HEK293 (cell line): ENCODE measurements around the gene NHSL2.

ENCODE experiments used
- YY1 ChIP-seq: fragments of 450-650 bp; formaldehyde crosslinking; IDR thresholded peaks from 2 replicates; pipeline ENCODE4 v1.5.1; 2018; ENCODE audit warnings: missing biosample characterization, missing genetic modification characterization
- ZNF214 ChIP-seq: fragments of 450-650 bp; formaldehyde crosslinking; IDR thresholded peaks from 2 replicates; pipeline ENCODE4 v1.5.1; 2017; ENCODE audit warnings: missing biosample characterization, mild to moderate bottlenecking, missing genetic modification characterization, borderline replicate concordance
- ZNF274 ChIP-seq, 2 experiments: fragments of 200-500 bp in 1 of 2; fragments of 450-650 bp in 1 of 2; sonication (Bioruptor generic) in 1 of 2; formaldehyde crosslinking in 1 of 2; IDR thresholded peaks; 2 replicates each; pipeline versions ENCODE4 v1.5.1 to v1.6.1; 2014 to 2016; ENCODE audit warnings: borderline replicate concordance in 1 of 2, inconsistent platforms in 1 of 2, low read length in 1 of 2, missing biosample characterization in 1 of 2, missing genetic modification characterization in 1 of 2
- ZNF600 ChIP-seq: fragments of 450-650 bp; formaldehyde crosslinking; IDR thresholded peaks from 2 replicates; pipeline ENCODE4 v1.5.1; 2016; ENCODE audit warnings: missing biosample characterization, missing genetic modification characterization
- ZNF707 ChIP-seq: fragments of 450-650 bp; formaldehyde crosslinking; IDR thresholded peaks from 2 replicates; pipeline ENCODE4 v1.5.1; 2016; ENCODE audit warnings: missing biosample characterization, missing genetic modification characterization
- TF ChIP-seq, protein P1 (sequence below): fragments of 450-650 bp; formaldehyde crosslinking; IDR thresholded peaks from 2 replicates; pipeline ENCODE4 v1.5.1; 2016; ENCODE audit warnings: missing biosample characterization, missing genetic modification characterization
- TF ChIP-seq, protein P2 (sequence below): fragments of 450-650 bp; formaldehyde crosslinking; IDR thresholded peaks from 2 replicates; pipeline ENCODE4 v1.5.1; 2017; ENCODE audit warnings: missing biosample characterization, missing genetic modification characterization
- TF ChIP-seq, protein P3 (sequence below): fragments of 450-650 bp; formaldehyde crosslinking; IDR thresholded peaks from 2 replicates; pipeline ENCODE4 v1.5.1; 2016; ENCODE audit warnings: missing biosample characterization, missing genetic modification characterization
- TF ChIP-seq, protein P4 (sequence below): fragments of 450-650 bp; IDR thresholded peaks from 2 replicates; pipeline ENCODE4 v1.5.1; 2018; ENCODE audit warnings: missing biosample characterization, missing genetic modification characterization

DNA sequence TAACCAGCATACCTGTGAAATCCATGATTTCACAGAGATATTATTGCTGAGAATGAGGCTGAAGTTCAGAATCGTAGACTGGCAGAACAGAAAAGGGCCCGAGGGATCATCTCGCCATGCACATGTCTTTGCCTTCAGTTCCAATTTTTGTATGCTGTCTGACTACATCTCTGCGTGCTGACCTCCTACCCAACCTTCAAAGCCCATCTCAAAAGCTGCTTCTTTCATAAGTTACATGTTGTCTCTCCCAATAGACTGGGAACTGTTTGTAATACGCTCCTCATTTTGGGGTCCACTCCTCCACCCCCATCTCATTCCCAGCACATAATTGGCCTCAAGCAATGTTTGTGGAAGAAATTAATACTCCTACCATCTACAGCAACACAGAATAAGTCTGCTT, 142.9 kb downstream of the NHSL2 start:
- no peak for TF ChIP-seq ZNF214 (tag by site-specific recombination)
- TF ChIP-seq, protein P1, sequence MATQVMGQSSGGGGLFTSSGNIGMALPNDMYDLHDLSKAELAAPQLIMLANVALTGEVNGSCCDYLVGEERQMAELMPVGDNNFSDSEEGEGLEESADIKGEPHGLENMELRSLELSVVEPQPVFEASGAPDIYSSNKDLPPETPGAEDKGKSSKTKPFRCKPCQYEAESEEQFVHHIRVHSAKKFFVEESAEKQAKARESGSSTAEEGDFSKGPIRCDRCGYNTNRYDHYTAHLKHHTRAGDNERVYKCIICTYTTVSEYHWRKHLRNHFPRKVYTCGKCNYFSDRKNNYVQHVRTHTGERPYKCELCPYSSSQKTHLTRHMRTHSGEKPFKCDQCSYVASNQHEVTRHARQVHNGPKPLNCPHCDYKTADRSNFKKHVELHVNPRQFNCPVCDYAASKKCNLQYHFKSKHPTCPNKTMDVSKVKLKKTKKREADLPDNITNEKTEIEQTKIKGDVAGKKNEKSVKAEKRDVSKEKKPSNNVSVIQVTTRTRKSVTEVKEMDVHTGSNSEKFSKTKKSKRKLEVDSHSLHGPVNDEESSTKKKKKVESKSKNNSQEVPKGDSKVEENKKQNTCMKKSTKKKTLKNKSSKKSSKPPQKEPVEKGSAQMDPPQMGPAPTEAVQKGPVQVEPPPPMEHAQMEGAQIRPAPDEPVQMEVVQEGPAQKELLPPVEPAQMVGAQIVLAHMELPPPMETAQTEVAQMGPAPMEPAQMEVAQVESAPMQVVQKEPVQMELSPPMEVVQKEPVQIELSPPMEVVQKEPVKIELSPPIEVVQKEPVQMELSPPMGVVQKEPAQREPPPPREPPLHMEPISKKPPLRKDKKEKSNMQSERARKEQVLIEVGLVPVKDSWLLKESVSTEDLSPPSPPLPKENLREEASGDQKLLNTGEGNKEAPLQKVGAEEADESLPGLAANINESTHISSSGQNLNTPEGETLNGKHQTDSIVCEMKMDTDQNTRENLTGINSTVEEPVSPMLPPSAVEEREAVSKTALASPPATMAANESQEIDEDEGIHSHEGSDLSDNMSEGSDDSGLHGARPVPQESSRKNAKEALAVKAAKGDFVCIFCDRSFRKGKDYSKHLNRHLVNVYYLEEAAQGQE (tag by site-specific recombination) = no peak
- TF ChIP-seq, protein P2, sequence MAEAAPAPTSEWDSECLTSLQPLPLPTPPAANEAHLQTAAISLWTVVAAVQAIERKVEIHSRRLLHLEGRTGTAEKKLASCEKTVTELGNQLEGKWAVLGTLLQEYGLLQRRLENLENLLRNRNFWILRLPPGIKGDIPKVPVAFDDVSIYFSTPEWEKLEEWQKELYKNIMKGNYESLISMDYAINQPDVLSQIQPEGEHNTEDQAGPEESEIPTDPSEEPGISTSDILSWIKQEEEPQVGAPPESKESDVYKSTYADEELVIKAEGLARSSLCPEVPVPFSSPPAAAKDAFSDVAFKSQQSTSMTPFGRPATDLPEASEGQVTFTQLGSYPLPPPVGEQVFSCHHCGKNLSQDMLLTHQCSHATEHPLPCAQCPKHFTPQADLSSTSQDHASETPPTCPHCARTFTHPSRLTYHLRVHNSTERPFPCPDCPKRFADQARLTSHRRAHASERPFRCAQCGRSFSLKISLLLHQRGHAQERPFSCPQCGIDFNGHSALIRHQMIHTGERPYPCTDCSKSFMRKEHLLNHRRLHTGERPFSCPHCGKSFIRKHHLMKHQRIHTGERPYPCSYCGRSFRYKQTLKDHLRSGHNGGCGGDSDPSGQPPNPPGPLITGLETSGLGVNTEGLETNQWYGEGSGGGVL (tag by site-specific recombination) = no peak
- no peak for TF ChIP-seq YY1 (tag by site-specific recombination)
- TF ChIP-seq, protein P3, sequence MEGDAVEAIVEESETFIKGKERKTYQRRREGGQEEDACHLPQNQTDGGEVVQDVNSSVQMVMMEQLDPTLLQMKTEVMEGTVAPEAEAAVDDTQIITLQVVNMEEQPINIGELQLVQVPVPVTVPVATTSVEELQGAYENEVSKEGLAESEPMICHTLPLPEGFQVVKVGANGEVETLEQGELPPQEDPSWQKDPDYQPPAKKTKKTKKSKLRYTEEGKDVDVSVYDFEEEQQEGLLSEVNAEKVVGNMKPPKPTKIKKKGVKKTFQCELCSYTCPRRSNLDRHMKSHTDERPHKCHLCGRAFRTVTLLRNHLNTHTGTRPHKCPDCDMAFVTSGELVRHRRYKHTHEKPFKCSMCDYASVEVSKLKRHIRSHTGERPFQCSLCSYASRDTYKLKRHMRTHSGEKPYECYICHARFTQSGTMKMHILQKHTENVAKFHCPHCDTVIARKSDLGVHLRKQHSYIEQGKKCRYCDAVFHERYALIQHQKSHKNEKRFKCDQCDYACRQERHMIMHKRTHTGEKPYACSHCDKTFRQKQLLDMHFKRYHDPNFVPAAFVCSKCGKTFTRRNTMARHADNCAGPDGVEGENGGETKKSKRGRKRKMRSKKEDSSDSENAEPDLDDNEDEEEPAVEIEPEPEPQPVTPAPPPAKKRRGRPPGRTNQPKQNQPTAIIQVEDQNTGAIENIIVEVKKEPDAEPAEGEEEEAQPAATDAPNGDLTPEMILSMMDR (tag by site-specific recombination) = no peak
- TF ChIP-seq, protein P4, sequence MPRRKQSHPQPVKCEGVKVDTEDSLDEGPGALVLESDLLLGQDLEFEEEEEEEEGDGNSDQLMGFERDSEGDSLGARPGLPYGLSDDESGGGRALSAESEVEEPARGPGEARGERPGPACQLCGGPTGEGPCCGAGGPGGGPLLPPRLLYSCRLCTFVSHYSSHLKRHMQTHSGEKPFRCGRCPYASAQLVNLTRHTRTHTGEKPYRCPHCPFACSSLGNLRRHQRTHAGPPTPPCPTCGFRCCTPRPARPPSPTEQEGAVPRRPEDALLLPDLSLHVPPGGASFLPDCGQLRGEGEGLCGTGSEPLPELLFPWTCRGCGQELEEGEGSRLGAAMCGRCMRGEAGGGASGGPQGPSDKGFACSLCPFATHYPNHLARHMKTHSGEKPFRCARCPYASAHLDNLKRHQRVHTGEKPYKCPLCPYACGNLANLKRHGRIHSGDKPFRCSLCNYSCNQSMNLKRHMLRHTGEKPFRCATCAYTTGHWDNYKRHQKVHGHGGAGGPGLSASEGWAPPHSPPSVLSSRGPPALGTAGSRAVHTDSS (tag by site-specific recombination) = no peak
- no peak for TF ChIP-seq ZNF707 (tag by site-specific recombination)
- TF ChIP-seq ZNF600 (tag by site-specific recombination) = no peak
- TF ChIP-seq ZNF274 (IDR thresholded peaks at IDR 0.05; ENCODE audit: low read length) = no peak
- no peak for TF ChIP-seq ZNF274 (tag by site-specific recombination; IDR thresholded peaks at IDR 0.05; ENCODE audit: borderline replicate concordance)
